HepG2 (cell line): ENCODE data around the gene EFNA4. TPM values are rescaled to one million over a fixed set of nuclear protein-coding genes. Genes with fewer than 3 reads are reported as not detected.

Experiments
- AFF4 ChIP-seq: sonication (generic); formaldehyde crosslinking; IDR thresholded peaks from 2 replicates; pipeline ENCODE4 v1.4.0; 2020; ENCODE audit warnings: missing genetic modification reagents
- ARID5B ChIP-seq: IDR thresholded peaks from 2 replicates; pipeline ENCODE4 v1.4.0; 2020; ENCODE audit warnings: mild to moderate bottlenecking, missing genetic modification reagents
- CREB1 ChIP-seq, 2 experiments: fragments of 450-650 bp in 1 of 2; IDR thresholded peaks; 2 replicates each; pipeline ENCODE4 v1.6.1; 2016 to 2017; ENCODE audit warnings: control low read depth in 1 of 2, mild to moderate bottlenecking in 1 of 2, missing compliant biosample characterization in 1 of 2, missing genetic modification characterization in 1 of 2
- DMAP1 ChIP-seq: IDR thresholded peaks from 2 replicates; pipeline ENCODE4 v1.6.1; 2016
- KDM5A ChIP-seq: fragments of 200-600 bp; sonication (generic); IDR thresholded peaks from 2 replicates; pipeline ENCODE4 v1.7.0; 2018; ENCODE audit warnings: antibody characterized with exemption, mild to moderate bottlenecking, low read length, borderline replicate concordance
- KDM6A ChIP-seq: IDR thresholded peaks from 2 replicates; pipeline ENCODE4 v1.6.1; 2016; ENCODE audit warnings: low read depth
- MTA1 ChIP-seq: sonication (generic); formaldehyde crosslinking; IDR thresholded peaks from 2 replicates; pipeline ENCODE4 v1.4.0; 2020; ENCODE audit warnings: missing genetic modification reagents, mild to moderate bottlenecking, borderline replicate concordance
- NPAS2 ChIP-seq: sonication (generic); formaldehyde crosslinking; IDR thresholded peaks from 2 replicates; pipeline ENCODE4 v1.8.0; 2022; ENCODE audit warnings: mild to moderate bottlenecking, missing genetic modification reagents, borderline replicate concordance
- PRMT3 ChIP-seq: sonication (generic); formaldehyde crosslinking; IDR thresholded peaks from 2 replicates; pipeline ENCODE4 v1.8.1; 2022; ENCODE audit warnings: low read depth, mild to moderate bottlenecking, moderate library complexity, missing genetic modification reagents, borderline replicate concordance
- SALL1 ChIP-seq: sonication (generic); formaldehyde crosslinking; IDR thresholded peaks from 2 replicates; pipeline ENCODE4 v1.8.0; 2022; ENCODE audit warnings: mild to moderate bottlenecking, missing genetic modification reagents
- SMAD1 ChIP-seq: sonication (generic); formaldehyde crosslinking; IDR thresholded peaks from 2 replicates; pipeline ENCODE4 v1.4.0; 2020; ENCODE audit warnings: missing genetic modification reagents, low read depth, mild to moderate bottlenecking, borderline replicate concordance
- SP140L ChIP-seq: sonication (generic); formaldehyde crosslinking; IDR thresholded peaks from 2 replicates; pipeline ENCODE4 v1.4.0; 2020; ENCODE audit warnings: missing genetic modification reagents, borderline replicate concordance
- ZBTB10 ChIP-seq: sonication (generic); formaldehyde crosslinking; IDR thresholded peaks from 2 replicates; pipeline ENCODE4 v1.4.0; 2020; ENCODE audit warnings: missing genetic modification reagents, borderline replicate concordance
- ZFP37 ChIP-seq: sonication (generic); formaldehyde crosslinking; IDR thresholded peaks from 2 replicates; pipeline ENCODE4 v1.4.0; 2020; ENCODE audit warnings: missing genetic modification reagents, borderline replicate concordance
- ZNF326 ChIP-seq: sonication (generic); formaldehyde crosslinking; IDR thresholded peaks from 2 replicates; pipeline ENCODE4 v1.4.0; 2020; ENCODE audit warnings: missing genetic modification reagents, borderline replicate concordance
- ZNF431 ChIP-seq: sonication (generic); formaldehyde crosslinking; IDR thresholded peaks from 2 replicates; pipeline ENCODE4 v1.9.0; 2022; ENCODE audit warnings: missing genetic modification reagents, low read depth, mild to moderate bottlenecking, borderline replicate concordance
- ZNF614 ChIP-seq: IDR thresholded peaks from 2 replicates; pipeline ENCODE4 v1.6.1; 2018; ENCODE audit warnings: missing biosample characterization, missing genetic modification reagents, inconsistent platforms, borderline replicate concordance
- ZNF75D ChIP-seq: sonication (generic); formaldehyde crosslinking; IDR thresholded peaks from 2 replicates; pipeline ENCODE4 v1.8.1; 2023; ENCODE audit warnings: missing genetic modification reagents, mild to moderate bottlenecking, borderline replicate concordance
- polyA plus RNA-seq, 8 experiments: library from polyadenylated mRNA; depleted of rRNA in 3 of 8; stranded (reverse) in 7 of 8; unstranded in 1 of 8; fragments of >200 nt; fragmentation: Illumina TruSeq in 4 of 8; extraction: Trizol in 4 of 8; gene quantifications; 2 replicates each; pipeline versions ENCODE4 v1.2.1 to v1.2.3, GENCODE V29; 2011 to 2016; ENCODE audit warnings: low read depth in 4 of 8, missing spikeins in 1 of 8, mixed read lengths in 1 of 8; ENCODE audit not compliant: insufficient read depth in 1 of 8
- total RNA-seq, 5 experiments: library from RNA; depleted of rRNA; stranded (reverse); fragments of >200 nt; fragmentation: Illumina TruSeq; extraction: Trizol; gene quantifications; 2 replicates each; pipeline ENCODE4 v1.2.3, GENCODE V29; 2016; ENCODE audit warnings: low read depth in 1 of 5

The EFNA4 gene
- total and polyA plus RNA-seq, 2 of the 13 experiments (the other 11 are each of a cell fraction or from before 2014, with no cell fraction given), result 12.0 to 17.2 TPM

- TF ChIP-seq ZBTB10 (CRISPR knock-in tag), result no peak
- peak; percentile 32; the same call in 1 of the 2 replicates for TF ChIP-seq ARID5B
- TF ChIP-seq KDM5A, result no peak
- TF ChIP-seq CREB1 (IDR thresholded peaks at IDR 0.05), result 0 out of 2 replicates have a peak, but pooled peaks have one; percentile 19
- no peak for TF ChIP-seq CREB1 (CRISPR knock-in tag; IDR thresholded peaks at IDR 0.05)
- peak; percentile 82 for TF ChIP-seq MTA1 (CRISPR knock-in tag)
- TF ChIP-seq ZFP37, result no peak
- TF ChIP-seq SMAD1 (CRISPR knock-in tag), result peak; percentile 89; the same call in 1 of the 2 replicates
- TF ChIP-seq ZNF431 (CRISPR knock-in tag), result peak; percentile 30; the same call in 1 of the 2 replicates
- peak; percentile 89 for TF ChIP-seq SALL1 (CRISPR knock-in tag)
- no peak for TF ChIP-seq KDM6A (CRISPR knock-in tag)
- TF ChIP-seq PRMT3, result 0 out of 2 replicates have a peak, but pooled peaks have one; percentile 56
- peak; percentile 56; the same call in 1 of the 2 replicates for TF ChIP-seq SP140L (CRISPR knock-in tag)
- no peak for TF ChIP-seq ZNF75D (CRISPR knock-in tag)
- no peak for TF ChIP-seq NPAS2 (CRISPR knock-in tag)
- no peak for TF ChIP-seq AFF4 (CRISPR knock-in tag)
- TF ChIP-seq ZNF614 (CRISPR knock-in tag), result no peak
- TF ChIP-seq DMAP1, result peak; percentile 70
- TF ChIP-seq ZNF326 (CRISPR knock-in tag), result no peak
Measured at GRCh38 chr1:155050560-155051341, 12.8 kb upstream of the EFNA4 start, which contains the start of gene ADAM15 (continued).
